ENCODE measurements around the gene USP24. TPM values are rescaled to one million over a fixed set of nuclear protein-coding genes. Genes with fewer than 3 reads are reported as not detected.
A peak's percentile ranks its signal among the peaks of the same experiment; 100 is the strongest.

Gene USP24
- total RNA-seq, 1 experiment from 2014 or later, result 35.3 TPM

DNA sequence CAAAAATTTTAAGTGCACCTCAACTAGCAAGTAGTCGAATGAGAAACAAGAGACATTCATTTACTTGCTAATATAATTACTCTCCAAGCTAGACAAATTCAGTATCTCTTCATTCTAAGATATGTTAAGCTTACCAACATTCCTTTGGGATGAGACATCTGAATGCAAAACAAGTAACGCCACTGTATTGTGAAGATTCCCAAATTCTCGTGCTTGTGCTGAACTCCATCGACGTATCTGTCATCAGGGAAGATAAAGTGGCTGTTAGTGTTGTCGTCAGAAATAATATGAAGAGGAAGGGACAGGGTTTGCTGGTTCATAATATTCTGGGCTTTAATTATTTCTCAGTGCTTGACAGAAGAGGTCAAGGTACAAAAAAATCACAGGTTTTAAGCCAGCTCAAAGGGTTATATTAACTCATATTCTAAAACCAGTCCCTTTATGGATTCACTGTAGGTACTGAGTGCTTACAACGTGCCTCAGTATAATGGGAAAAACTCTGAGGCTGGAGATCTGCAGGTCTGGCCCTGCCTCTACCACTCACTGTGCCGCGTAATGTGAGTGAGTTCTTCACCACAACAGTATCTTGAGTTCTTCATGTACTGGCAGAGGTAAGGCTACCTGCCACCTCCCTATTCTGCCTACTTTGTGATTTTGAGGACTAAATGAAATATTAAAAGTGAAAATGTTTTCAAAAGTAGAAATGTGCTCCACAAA is 133.8 kb downstream of the USP24 start:
- Histone ChIP-seq H3T11ph (ENCODE audit: low read length) (no peak overlapping the region), H2BK5ac (ENCODE audit: insufficient read length, low read length) (no peak overlapping the region), H3K23ac (ENCODE audit: insufficient read length, low read depth, low read length) (no peak overlapping the region), H4K20me1 (ENCODE audit: control insufficient read depth, insufficient read depth, insufficient read length) (no peaks in the 10 kb centered on the region), H3K27me3 (ENCODE audit: insufficient read depth, low read length) (no peaks in the 10 kb centered on the region), H3K4me1 (ENCODE audit: insufficient read depth, low read length) (no peaks in the 10 kb centered on the region), H2BK15ac (ENCODE audit: low read depth, low read length) (no peak overlapping the region), H2BK12ac (ENCODE audit: insufficient read length, low read depth, low read length) (no peak overlapping the region), H4K8ac (replicated peaks; ENCODE audit: insufficient read length, low read depth, low read length) (no peak overlapping the region), H3K18ac (ENCODE audit: insufficient read length, low read depth, low read length) (no peak overlapping the region), H3K23me2 (ENCODE audit: insufficient read length, low read depth, low read length, poor library complexity, severe bottlenecking) (no peaks in the 10 kb centered on the region), H3K9ac (ENCODE audit: extremely low read depth, insufficient read length, low read length) (no peak overlapping the region), H4K91ac (ENCODE audit: insufficient read length, low read depth, low read length) (no peak overlapping the region), H2BK120ac (ENCODE audit: low read depth, low read length, poor library complexity, severe bottlenecking) (no peak overlapping the region), H3K79me1 (ENCODE audit: insufficient read depth, low read depth, low read length, poor library complexity, severe bottlenecking) (no peaks in the 10 kb centered on the region), H3K4me2 (ENCODE audit: insufficient read depth, insufficient read length, low read length) (no peak overlapping the region), H3K4ac (ENCODE audit: low read depth, low read length) (no peak overlapping the region), H4K5ac (ENCODE audit: insufficient read length, low read depth, low read length) (no peak overlapping the region), H3K9me3 (ENCODE audit: control insufficient read depth, low read depth, low read length) (no peaks in the 10 kb centered on the region), H3K27ac (ENCODE audit: insufficient read length, low read depth, low read length) (no peak overlapping the region), H3K14ac (ENCODE audit: insufficient read depth, low read length) (no peak overlapping the region), H3K79me2 (ENCODE audit: insufficient read depth, low read length) (no peaks in the 10 kb centered on the region), H2AFZ (ENCODE audit: low read length) (no peak overlapping the region), H3K56ac (ENCODE audit: insufficient read length, low read depth, low read length) (no peak overlapping the region), H2AK5ac (ENCODE audit: insufficient read length, low read length) (no peak overlapping the region), H2BK20ac (ENCODE audit: low read depth, low read length, poor library complexity, severe bottlenecking) (no peak overlapping the region)
- WGBS (ENCODE audit: extremely low coverage, insufficient read length, low lambda C conversion rate), result no CpG with 5 or more reads among the region's 9 CpGs
- no peak overlapping the region for H3K4me3 Mint-ChIP-seq
- peak overlapping the region in 1 of 3 experiments; percentile 23; a peak in 2 of 7 replicates for H3K27ac Mint-ChIP-seq
- TF ChIP-seq, protein P1, sequence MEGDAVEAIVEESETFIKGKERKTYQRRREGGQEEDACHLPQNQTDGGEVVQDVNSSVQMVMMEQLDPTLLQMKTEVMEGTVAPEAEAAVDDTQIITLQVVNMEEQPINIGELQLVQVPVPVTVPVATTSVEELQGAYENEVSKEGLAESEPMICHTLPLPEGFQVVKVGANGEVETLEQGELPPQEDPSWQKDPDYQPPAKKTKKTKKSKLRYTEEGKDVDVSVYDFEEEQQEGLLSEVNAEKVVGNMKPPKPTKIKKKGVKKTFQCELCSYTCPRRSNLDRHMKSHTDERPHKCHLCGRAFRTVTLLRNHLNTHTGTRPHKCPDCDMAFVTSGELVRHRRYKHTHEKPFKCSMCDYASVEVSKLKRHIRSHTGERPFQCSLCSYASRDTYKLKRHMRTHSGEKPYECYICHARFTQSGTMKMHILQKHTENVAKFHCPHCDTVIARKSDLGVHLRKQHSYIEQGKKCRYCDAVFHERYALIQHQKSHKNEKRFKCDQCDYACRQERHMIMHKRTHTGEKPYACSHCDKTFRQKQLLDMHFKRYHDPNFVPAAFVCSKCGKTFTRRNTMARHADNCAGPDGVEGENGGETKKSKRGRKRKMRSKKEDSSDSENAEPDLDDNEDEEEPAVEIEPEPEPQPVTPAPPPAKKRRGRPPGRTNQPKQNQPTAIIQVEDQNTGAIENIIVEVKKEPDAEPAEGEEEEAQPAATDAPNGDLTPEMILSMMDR (conservative IDR thresholded peaks at IDR 0.05), result no peak
- no peaks in the 10 kb centered on the region for H3K9me3 Mint-ChIP-seq
- H3K27me3 Mint-ChIP-seq (ENCODE audit: low read depth), result no peaks in the 10 kb centered on the region
- peaks cover 14 to 89% (median 52%) of the 10 kb centered on the region in 3 experiments; a peak in 6 of 7 replicates for H3K36me3 Mint-ChIP-seq (ENCODE audit: insufficient read depth in 1 of 3, low read depth in 3 of 3)
- no peak for DNase-seq
- H3K4me1 Mint-ChIP-seq, result peaks cover 10% of the 10 kb centered on the region in 2 experiments; a peak in 3 of 4 replicates

Measured in H9 (cell line).